GM12878 (cell line): ENCODE measurements around the gene PPCS. TPM values are rescaled to one million over a fixed set of nuclear protein-coding genes. Genes with fewer than 3 reads are reported as not detected.

Source experiments
- ATAC-seq: fragments of 200-7000 bp; cut with Tn5 transposase; 3 replicates; pipeline ENCODE4 v1.9.1; 2020; ENCODE audit warnings: mild to moderate bottlenecking, moderate library complexity
- BruUV-seq: library from RNA; stranded (reverse); fragments of 400-500 nt; replicated peaks from 2 replicates; lab custom pipeline; 2021; lab: Mats Ljungman, UMichigan
- CTCF ChIA-PET: fragments of 300-600 bp; sonication (Branson Sonifier 250); formaldehyde crosslinking; extraction: SDS; loops from one replicate; lab custom pipeline; 2021; ENCODE audit warnings: inconsistent platforms; lab: Yijun Ruan, JAX
- POLR2A ChIA-PET: fragments of 350-600 bp; formaldehyde crosslinking; extraction: SDS; loops from one replicate; lab custom pipeline; 2021; ENCODE audit warnings: inconsistent platforms; lab: Charles Lee
- RAD21 ChIA-PET: fragments of 300-600 bp; sonication (Branson Sonifier 250); formaldehyde crosslinking; loops from one replicate; lab custom pipeline; 2023; ENCODE audit warnings: antibody characterized with exemption; ENCODE audit not compliant: unreplicated experiment; lab: Charles Lee
- SMC1A ChIA-PET: fragments of 300-600 bp; sonication (Branson Sonifier 250); formaldehyde crosslinking; loops from one replicate; lab custom pipeline; 2023; ENCODE audit not compliant: unreplicated experiment, uncharacterized antibody; lab: Charles Lee
- DNase-seq: peaks from one replicate; pipeline ENCODE4 v3.0.0-alpha.2; 2011; ENCODE audit warnings: low read depth, low spot score
- FAIRE-seq: peaks from 3 replicates; lab custom pipeline; 2011; peaks lifted over from hg19 to GRCh38; lab: Jason Lieb, UNC
- H2AFZ ChIP-seq: 2 replicates; pipeline ENCODE4 v1.6.0; 2011; ENCODE audit warnings: low read depth, low read length, control low read depth; ENCODE audit not compliant: control insufficient read depth
- H3K27ac ChIP-seq: 2 replicates; pipeline ENCODE4 v1.5.1; 2011; ENCODE audit warnings: control low read depth; ENCODE audit not compliant: control insufficient read depth, insufficient read depth
- H3K27me3 ChIP-seq, 2 experiments: replicated peaks in 1 of 2; 2 replicates each; pipeline versions ENCODE4 v1.6.0 to v1.6.1; 2011; ENCODE audit warnings: low read length in 1 of 2; ENCODE audit not compliant: control insufficient read depth in 2 of 2, insufficient read depth in 2 of 2
- H3K36me3 ChIP-seq, 2 experiments: 2 replicates each; pipeline ENCODE4 v1.5.1; 2011; ENCODE audit warnings: low read length in 1 of 2; ENCODE audit not compliant: control insufficient read depth in 2 of 2, insufficient read depth in 2 of 2
- H3K4me1 ChIP-seq: 2 replicates; pipeline ENCODE4 v1.6.1; 2011; ENCODE audit warnings: mild to moderate bottlenecking, low read length, moderate library complexity, mixed read lengths; ENCODE audit not compliant: control insufficient read depth, insufficient read depth
- H3K4me2 ChIP-seq: 2 replicates; pipeline ENCODE4 v1.6.0; 2011; ENCODE audit warnings: control low read depth; ENCODE audit not compliant: control insufficient read depth, insufficient read depth
- H3K4me3 ChIP-seq: fragments of 200-600 bp; sonication (generic); 2 replicates; pipeline ENCODE4 v1.5.1; 2016
- H3K79me2 ChIP-seq: 2 replicates; pipeline ENCODE4 v1.6.0; 2011; ENCODE audit warnings: low read length; ENCODE audit not compliant: control insufficient read depth, insufficient read depth
- H3K9ac ChIP-seq: 2 replicates; pipeline ENCODE4 v1.8.0; 2011; ENCODE audit warnings: low read length, control low read depth, mixed read lengths; ENCODE audit not compliant: control insufficient read depth, insufficient read depth
- H3K9me3 ChIP-seq: replicated peaks from 3 replicates; pipeline ENCODE4 v1.5.1; 2011; ENCODE audit warnings: mild to moderate bottlenecking, low read length; ENCODE audit not compliant: control insufficient read depth, insufficient read depth
- H4K20me1 ChIP-seq: 2 replicates; pipeline ENCODE4 v1.6.0; 2011; ENCODE audit not compliant: control insufficient read depth, insufficient read depth
- CREM ChIP-seq: IDR thresholded peaks from 2 replicates; pipeline ENCODE4 v1.6.1; 2014; ENCODE audit warnings: antibody characterized with exemption, low read depth
- EGR1 ChIP-seq, 2 experiments: IDR thresholded peaks; 1 replicate in 1 of 2; 2 replicates in 1 of 2; pipeline ENCODE4 v1.6.1; 2011 to 2012; ENCODE audit warnings: low read depth in 2 of 2, low read length in 2 of 2, borderline replicate concordance in 1 of 2, mild to moderate bottlenecking in 1 of 2, moderate library complexity in 1 of 2
- EP300 ChIP-seq, 2 experiments: fragments of 150-350 bp in 1 of 2; IDR thresholded peaks; 2 replicates each; pipeline ENCODE4 v1.6.1; 2011 to 2012; ENCODE audit warnings: low read depth in 2 of 2, low read length in 2 of 2, borderline replicate concordance in 1 of 2, improper control_type of control experiment in 1 of 2, inconsistent platforms in 1 of 2; ENCODE audit not compliant: control insufficient read depth in 1 of 2
- FOS ChIP-seq: IDR thresholded peaks from 3 replicates; pipeline ENCODE4 v1.6.1; 2011; ENCODE audit warnings: borderline replicate concordance; ENCODE audit not compliant: insufficient read length; ENCODE audit errors: extremely low read depth
- GATAD2B ChIP-seq: fragments of 450-650 bp; conservative IDR thresholded peaks from 2 replicates; pipeline ENCODE4 v1.6.1; 2017; ENCODE audit warnings: low read depth, mild to moderate bottlenecking, moderate library complexity
- NRF1 ChIP-seq: conservative IDR thresholded peaks from 2 replicates; pipeline ENCODE4 v1.6.1; 2011; ENCODE audit warnings: mild to moderate bottlenecking, low read depth, low read length, improper control_type of control experiment
- PML ChIP-seq: IDR thresholded peaks from 2 replicates; pipeline ENCODE4 v1.6.1; 2012; ENCODE audit warnings: low read length, inconsistent platforms
- POLR2A ChIP-seq: IDR thresholded peaks from 2 replicates; pipeline ENCODE4 v1.6.1; 2011; ENCODE audit warnings: low read depth, mild to moderate bottlenecking, low read length
- RBBP5 ChIP-seq: fragments of 200-600 bp; sonication (generic); conservative IDR thresholded peaks from 2 replicates; pipeline ENCODE4 v1.6.1; 2016
- RUNX3 ChIP-seq: IDR thresholded peaks from 2 replicates; pipeline ENCODE4 v1.6.1; 2012; ENCODE audit warnings: low read length, inconsistent platforms
- ZNF217 ChIP-seq: fragments of 450-650 bp; IDR thresholded peaks from 2 replicates; pipeline ENCODE4 v1.6.1; 2017; ENCODE audit warnings: antibody characterized with exemption, mild to moderate bottlenecking
- WGBS: methylation state at CpG from one replicate; pipeline ENCODE4 v1.1.6; 2016; ENCODE audit warnings: low lambda C conversion rate; ENCODE audit not compliant: insufficient replicate concordance, insufficient coverage; ENCODE audit errors: missing lambda C conversion rate; 5-methylcytosine and 5-hydroxymethylcytosine counted together
- in situ Hi-C: fragments of 300-500 bp; cut with MboI; formaldehyde crosslinking; loops from 9 replicates; pipeline ENCODE4 v1.14.3; 2018; ENCODE audit warnings: mixed read lengths
- intact Hi-C: fragments of 100-400 bp; cut with micrococcal nuclease; formaldehyde crosslinking; loops from one replicate; pipeline ENCODE4 v1.14.2; 2022; ENCODE audit not compliant: unreplicated experiment
- polyA plus RNA-seq, 11 experiments: library from polyadenylated mRNA; depleted of rRNA in 4 of 11; unstranded in 6 of 11; stranded (reverse) in 5 of 11; fragments of >200 nt; fragmentation: Nextera tagmentation in 4 of 11; fragmentation: Illumina TruSeq in 1 of 11; extraction: Ambion mirVana in 4 of 11; extraction: Trizol in 1 of 11; gene quantifications; 1 replicate in 1 of 11; 2 replicates in 10 of 11; pipeline versions ENCODE4 v1.2.1 to v1.2.3, GENCODE V29; 2011 to 2016; ENCODE audit warnings: inconsistent platforms in 2 of 11, missing spikeins in 2 of 11, low read depth in 1 of 11
- total RNA-seq, 4 experiments: library from RNA; depleted of rRNA in 3 of 4; stranded (reverse); fragments of >200 nt in 3 of 4; fragmentation: Illumina TruSeq in 1 of 4; extraction: Trizol in 1 of 4; gene quantifications; 2 replicates each; pipeline versions ENCODE4 v1.2.1 to v1.2.3, GENCODE V29; 2013 to 2021
- TF ChIP-seq, protein P1 (sequence below): IDR thresholded peaks from 2 replicates; pipeline ENCODE4 v1.6.1; 2011; ENCODE audit warnings: borderline replicate concordance, low read depth, mild to moderate bottlenecking, moderate library complexity, mixed read lengths, low read length; ENCODE audit not compliant: insufficient read depth; ENCODE audit errors: extremely low read length
- TF ChIP-seq, protein P2 (sequence below): fragments of 450-650 bp; IDR thresholded peaks from 2 replicates; pipeline ENCODE4 v1.6.1; 2016; ENCODE audit warnings: mild to moderate bottlenecking
- TF ChIP-seq, protein P3 (sequence below): IDR thresholded peaks from 2 replicates; pipeline ENCODE4 v1.6.1; 2012; ENCODE audit warnings: mild to moderate bottlenecking, low read depth, low read length
- TF ChIP-seq, protein P4 (sequence below): fragments of 450-650 bp; IDR thresholded peaks from 2 replicates; pipeline ENCODE4 v1.6.1; 2014; ENCODE audit warnings: mild to moderate bottlenecking

The PPCS gene
- total and polyA plus RNA-seq, 10 of the 15 experiments (the other 5 are each of a cell fraction or from before 2014, with no cell fraction given): 35.6 to 79.4 (median 51.9) TPM

DNA sequence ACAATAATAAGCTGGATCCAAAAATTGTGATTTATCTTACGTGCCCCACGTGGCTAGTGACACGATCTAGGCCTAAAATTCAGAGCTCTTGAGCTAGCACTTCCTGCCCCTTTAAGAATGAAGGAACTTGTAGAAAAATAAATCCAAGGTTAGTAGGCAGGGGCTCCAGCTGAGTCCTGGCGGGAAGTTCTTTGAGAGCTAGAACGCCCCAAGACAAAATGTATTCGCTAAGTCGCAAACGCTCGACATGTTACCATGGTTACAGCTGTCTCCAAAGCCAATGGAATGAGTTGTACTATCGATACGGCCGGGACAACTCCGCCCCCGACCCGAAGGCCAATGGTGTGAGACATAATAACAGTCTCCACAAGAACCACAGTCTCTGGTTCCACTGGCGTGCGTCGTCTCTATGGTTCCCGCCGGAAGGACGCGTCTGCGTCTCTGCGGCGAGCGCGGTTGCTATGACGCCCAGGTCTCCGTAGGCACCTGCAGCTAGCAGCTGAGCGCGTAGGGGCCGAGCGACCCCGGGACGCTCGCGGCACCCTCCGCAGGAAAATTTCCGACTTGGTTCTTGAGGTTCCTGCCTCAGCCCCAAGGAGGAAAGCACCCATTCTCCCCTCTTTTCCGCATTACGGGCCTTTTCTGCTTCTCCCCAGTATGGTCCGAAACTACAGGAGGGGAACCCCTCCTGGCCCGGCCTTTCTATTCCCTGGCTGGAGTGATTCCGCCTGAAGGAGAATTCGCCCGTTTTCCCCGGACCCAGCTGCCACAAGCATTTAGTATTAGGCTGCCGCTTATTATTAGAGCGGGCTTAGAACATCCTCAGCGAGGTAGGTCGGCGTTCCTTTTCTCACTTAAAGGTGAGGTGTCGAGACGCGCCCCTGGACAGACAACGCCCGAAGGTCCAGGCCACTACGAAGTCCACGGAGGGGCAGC, 6.8 kb downstream of the PPCS start, which contains the start of gene CCDC30:
TSS of gene CCDC30 (plus strand) at position 459 of the 936 bp plus-strand sequence. CDS start 17,266 bp downstream, outside the sequence.
- peaks cover 5% of the 10 kb centered on the region for H3K79me2 ChIP-seq
- H3K4me1 ChIP-seq: peaks cover 5% of the 10 kb centered on the region; the same call in 1 of the 2 replicates
- H3K9me3 ChIP-seq: no peaks in the 10 kb centered on the region
- BruUV-seq: no TSS peak
- ChIA-PET POLR2A (interaction anchor here (0.6 to 1.6 kb wide), 2 partner anchors 10 to 303 kb away, joined by 7 to 8 read pairs; no protein-coding TSS in a partner anchor), RAD21 (interaction anchor here (0.6 to 1.4 kb wide), 5 partner anchors 10 to 610 kb away, joined by 3 to 4 read pairs (median 3); partner anchors contain the start of genes C1orf50 and P3H1), CTCF (interaction anchor here (0.8 to 1.3 kb wide), 2 partner anchors 10 to 14 kb away, joined by 3 to 5 read pairs; no protein-coding TSS in a partner anchor), SMC1A (interaction anchor here (1.4 kb wide), 1 partner anchor 9 kb away, joined by 3 read pairs; no protein-coding TSS in a partner anchor)
- H3K9ac ChIP-seq: no peak within 1 kb of the TSS
- peak; percentile 100 for ATAC-seq
- 2% methylated on average over 57 of the region's 59 CpGs for WGBS
- in situ Hi-C loops (no loop called here), intact Hi-C loops (loop anchor here (1.0 to 10.0 kb wide), 3 partner anchors 195 to 288 kb away; partner anchors contain the start of genes PPIH and YBX1)
- H2AFZ ChIP-seq: peak within 1 kb of the TSS; percentile 89
- no peaks in the 10 kb centered on the region for H4K20me1 ChIP-seq
- peak within 1 kb of the TSS; percentile 19; the same call in 1 of the 2 replicates for H3K27ac ChIP-seq
- H3K4me2 ChIP-seq: peak within 1 kb of the TSS; percentile 94
- H3K36me3 ChIP-seq: peaks cover 0 to 8% of the 10 kb centered on the region in 2 experiments; a peak in 1 of 4 replicates
- no peaks in the 10 kb centered on the region for H3K27me3 ChIP-seq
- H3K4me3 ChIP-seq: peak within 1 kb of the TSS; percentile 71
- DNase-seq: peak; percentile 93
- peak; percentile 96 for FAIRE-seq
- TF ChIP-seq FOS (no peak), RBBP5 (no peak), NRF1 (no peak), PML (0 out of 2 replicates have a peak, but pooled peaks have one; percentile 42), RUNX3 (peak; percentile 91), GATAD2B (no peak), CREM (peak; percentile 76), ZNF217 (no peak), EGR1 (IDR thresholded peaks at IDR 0.05; ENCODE audit: borderline replicate concordance in 1 of 2, low read depth in 2 of 2, low read length in 2 of 2) (peak in 1 of 2 experiments; percentile 58; a peak in 1 of 3 replicates), EP300 (IDR thresholded peaks at IDR 0.05; ENCODE audit: borderline replicate concordance in 1 of 2, control insufficient read depth in 1 of 2, low read depth in 2 of 2, low read length in 2 of 2) (no peak), POLR2A (peak; percentile 45)
- TF ChIP-seq, protein P1, sequence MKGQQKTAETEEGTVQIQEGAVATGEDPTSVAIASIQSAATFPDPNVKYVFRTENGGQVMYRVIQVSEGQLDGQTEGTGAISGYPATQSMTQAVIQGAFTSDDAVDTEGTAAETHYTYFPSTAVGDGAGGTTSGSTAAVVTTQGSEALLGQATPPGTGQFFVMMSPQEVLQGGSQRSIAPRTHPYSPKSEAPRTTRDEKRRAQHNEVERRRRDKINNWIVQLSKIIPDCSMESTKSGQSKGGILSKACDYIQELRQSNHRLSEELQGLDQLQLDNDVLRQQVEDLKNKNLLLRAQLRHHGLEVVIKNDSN: no peak
- TF ChIP-seq, protein P2, sequence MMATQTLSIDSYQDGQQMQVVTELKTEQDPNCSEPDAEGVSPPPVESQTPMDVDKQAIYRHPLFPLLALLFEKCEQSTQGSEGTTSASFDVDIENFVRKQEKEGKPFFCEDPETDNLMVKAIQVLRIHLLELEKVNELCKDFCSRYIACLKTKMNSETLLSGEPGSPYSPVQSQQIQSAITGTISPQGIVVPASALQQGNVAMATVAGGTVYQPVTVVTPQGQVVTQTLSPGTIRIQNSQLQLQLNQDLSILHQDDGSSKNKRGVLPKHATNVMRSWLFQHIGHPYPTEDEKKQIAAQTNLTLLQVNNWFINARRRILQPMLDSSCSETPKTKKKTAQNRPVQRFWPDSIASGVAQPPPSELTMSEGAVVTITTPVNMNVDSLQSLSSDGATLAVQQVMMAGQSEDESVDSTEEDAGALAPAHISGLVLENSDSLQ: peak; percentile 69
- TF ChIP-seq, protein P3, sequence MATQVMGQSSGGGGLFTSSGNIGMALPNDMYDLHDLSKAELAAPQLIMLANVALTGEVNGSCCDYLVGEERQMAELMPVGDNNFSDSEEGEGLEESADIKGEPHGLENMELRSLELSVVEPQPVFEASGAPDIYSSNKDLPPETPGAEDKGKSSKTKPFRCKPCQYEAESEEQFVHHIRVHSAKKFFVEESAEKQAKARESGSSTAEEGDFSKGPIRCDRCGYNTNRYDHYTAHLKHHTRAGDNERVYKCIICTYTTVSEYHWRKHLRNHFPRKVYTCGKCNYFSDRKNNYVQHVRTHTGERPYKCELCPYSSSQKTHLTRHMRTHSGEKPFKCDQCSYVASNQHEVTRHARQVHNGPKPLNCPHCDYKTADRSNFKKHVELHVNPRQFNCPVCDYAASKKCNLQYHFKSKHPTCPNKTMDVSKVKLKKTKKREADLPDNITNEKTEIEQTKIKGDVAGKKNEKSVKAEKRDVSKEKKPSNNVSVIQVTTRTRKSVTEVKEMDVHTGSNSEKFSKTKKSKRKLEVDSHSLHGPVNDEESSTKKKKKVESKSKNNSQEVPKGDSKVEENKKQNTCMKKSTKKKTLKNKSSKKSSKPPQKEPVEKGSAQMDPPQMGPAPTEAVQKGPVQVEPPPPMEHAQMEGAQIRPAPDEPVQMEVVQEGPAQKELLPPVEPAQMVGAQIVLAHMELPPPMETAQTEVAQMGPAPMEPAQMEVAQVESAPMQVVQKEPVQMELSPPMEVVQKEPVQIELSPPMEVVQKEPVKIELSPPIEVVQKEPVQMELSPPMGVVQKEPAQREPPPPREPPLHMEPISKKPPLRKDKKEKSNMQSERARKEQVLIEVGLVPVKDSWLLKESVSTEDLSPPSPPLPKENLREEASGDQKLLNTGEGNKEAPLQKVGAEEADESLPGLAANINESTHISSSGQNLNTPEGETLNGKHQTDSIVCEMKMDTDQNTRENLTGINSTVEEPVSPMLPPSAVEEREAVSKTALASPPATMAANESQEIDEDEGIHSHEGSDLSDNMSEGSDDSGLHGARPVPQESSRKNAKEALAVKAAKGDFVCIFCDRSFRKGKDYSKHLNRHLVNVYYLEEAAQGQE: no peak
- TF ChIP-seq, protein P4, sequence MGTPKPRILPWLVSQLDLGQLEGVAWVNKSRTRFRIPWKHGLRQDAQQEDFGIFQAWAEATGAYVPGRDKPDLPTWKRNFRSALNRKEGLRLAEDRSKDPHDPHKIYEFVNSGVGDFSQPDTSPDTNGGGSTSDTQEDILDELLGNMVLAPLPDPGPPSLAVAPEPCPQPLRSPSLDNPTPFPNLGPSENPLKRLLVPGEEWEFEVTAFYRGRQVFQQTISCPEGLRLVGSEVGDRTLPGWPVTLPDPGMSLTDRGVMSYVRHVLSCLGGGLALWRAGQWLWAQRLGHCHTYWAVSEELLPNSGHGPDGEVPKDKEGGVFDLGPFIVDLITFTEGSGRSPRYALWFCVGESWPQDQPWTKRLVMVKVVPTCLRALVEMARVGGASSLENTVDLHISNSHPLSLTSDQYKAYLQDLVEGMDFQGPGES: peak; percentile 69; the same call in 1 of the 2 replicates
